K562 (cell line): ENCODE measurements around the gene CDCA4. TPM values are rescaled to one million over a fixed set of nuclear protein-coding genes. Genes with fewer than 3 reads are reported as not detected.

Source experiments
- ARHGAP35 ChIP-seq: fragments of 450-650 bp; IDR thresholded peaks from 2 replicates; pipeline ENCODE4 v1.6.1; 2018; ENCODE audit not compliant: partially characterized antibody
- ARID3B ChIP-seq: fragments of 250-450 bp; sonication (Bioruptor Pico); IDR thresholded peaks from 2 replicates; pipeline ENCODE4 v1.4.0; 2020; ENCODE audit warnings: borderline replicate concordance
- ATF1 ChIP-seq, 2 experiments: fragments of 450-650 bp in 1 of 2; IDR thresholded peaks; 2 replicates each; pipeline ENCODE4 v1.6.1; 2016; ENCODE audit warnings: missing compliant biosample characterization in 1 of 2, missing genetic modification characterization in 1 of 2
- E2F1 ChIP-seq: sonication (generic); formaldehyde crosslinking; IDR thresholded peaks from 2 replicates; pipeline ENCODE4 v1.8.1; 2023; ENCODE audit warnings: mild to moderate bottlenecking, missing genetic modification reagents, moderate library complexity
- E2F8 ChIP-seq: fragments of 450-650 bp; IDR thresholded peaks from 2 replicates; pipeline ENCODE4 v1.7.1; 2018; ENCODE audit warnings: mild to moderate bottlenecking, low read depth; ENCODE audit not compliant: partially characterized antibody
- ELF1 ChIP-seq: fragments of 200-800 bp; sonication (Bioruptor generic); IDR thresholded peaks from 2 replicates; pipeline ENCODE4 v1.6.1; 2016; ENCODE audit warnings: missing genetic modification characterization, missing compliant biosample characterization
- EZH2 ChIP-seq: IDR thresholded peaks from 2 replicates; pipeline ENCODE4 v1.6.1; 2012; ENCODE audit warnings: low read depth, mild to moderate bottlenecking, inconsistent platforms, low read length, borderline replicate concordance
- MAX ChIP-seq: sonication (generic); formaldehyde crosslinking; IDR thresholded peaks from 2 replicates; pipeline ENCODE4 v1.9.0; 2022; ENCODE audit warnings: mild to moderate bottlenecking, missing genetic modification reagents
- MYC ChIP-seq, 2 experiments: fragments of 250-450 bp in 1 of 2; sonication (Bioruptor Pico) in 1 of 2; IDR thresholded peaks; 2 replicates each; pipeline versions ENCODE4 v1.5.1 to v1.6.1; 2012 to 2021; ENCODE audit warnings: low read depth in 2 of 2, borderline replicate concordance in 1 of 2, improper control_type of control experiment in 1 of 2, low read length in 1 of 2, mild to moderate bottlenecking in 1 of 2, moderate library complexity in 1 of 2
- RBM15 ChIP-seq: fragments of 200-400 bp; formaldehyde crosslinking; IDR thresholded peaks from 2 replicates; pipeline ENCODE4 v1.6.1; 2018; ENCODE audit warnings: mild to moderate bottlenecking, low read length, moderate library complexity; ENCODE audit not compliant: insufficient read depth
- RFX1 ChIP-seq: fragments of 450-650 bp; IDR thresholded peaks from 2 replicates; pipeline ENCODE4 v1.6.1; 2016; ENCODE audit warnings: mild to moderate bottlenecking, moderate library complexity
- YBX1 ChIP-seq: fragments of 450-650 bp; IDR thresholded peaks from 2 replicates; pipeline ENCODE4 v1.7.1; 2016; ENCODE audit warnings: mild to moderate bottlenecking
- ZBTB34 ChIP-seq: fragments of 250-450 bp; sonication (Bioruptor Pico); IDR thresholded peaks from 2 replicates; pipeline ENCODE4 v1.8.0; 2021; ENCODE audit warnings: mild to moderate bottlenecking, moderate library complexity
- ZBTB7A ChIP-seq: IDR thresholded peaks from 2 replicates; pipeline ENCODE4 v1.6.1; 2011; ENCODE audit warnings: low read depth, mild to moderate bottlenecking, low read length, moderate library complexity, borderline replicate concordance; ENCODE audit not compliant: control insufficient read depth
- ZNF165 ChIP-seq: fragments of 250-450 bp; sonication (Bioruptor Pico); IDR thresholded peaks from 2 replicates; pipeline ENCODE4 v1.4.0; 2020; ENCODE audit warnings: borderline replicate concordance
- ZNF583 ChIP-seq: fragments of 250-450 bp; sonication (Bioruptor Pico); IDR thresholded peaks from 2 replicates; pipeline ENCODE4 v1.4.0; 2020
- polyA plus RNA-seq, 8 experiments: library from polyadenylated mRNA; depleted of rRNA in 4 of 8; stranded (reverse) in 5 of 8; unstranded in 3 of 8; fragments of >200 nt; fragmentation: Nextera tagmentation in 2 of 8; fragmentation: Illumina TruSeq in 1 of 8; extraction: Ambion mirVana in 2 of 8; extraction: Trizol in 1 of 8; gene quantifications; 2 replicates each; pipeline versions ENCODE4 v1.2.1 to v1.2.3, GENCODE V29; 2011 to 2014; ENCODE audit warnings: inconsistent platforms in 1 of 8, missing spikeins in 1 of 8
- total RNA-seq, 7 experiments: library from RNA; depleted of rRNA in 6 of 7; stranded (reverse); fragments of >200 nt in 6 of 7; fragmentation: Illumina TruSeq in 2 of 7; extraction: Trizol in 2 of 7; gene quantifications; 2 replicates each; pipeline versions ENCODE4 v1.2.1 to v1.2.3, GENCODE V29; 2011 to 2021; ENCODE audit warnings: low replicate concordance in 1 of 7

Gene CDCA4
- total and polyA plus RNA-seq, 9 of the 15 experiments (the other 6 are each of a cell fraction or from before 2014, with no cell fraction given): 6.6 to 44.2 (median 23.0) TPM

- 0 out of 2 replicates have a peak, but pooled peaks have one; percentile 23 for TF ChIP-seq MAX
- no peak for TF ChIP-seq YBX1
- TF ChIP-seq MYC (IDR thresholded peaks at IDR 0.05; ENCODE audit: low read depth, low read length): no peak
- TF ChIP-seq MYC (CRISPR knock-in tag; IDR thresholded peaks at IDR 0.05; ENCODE audit: borderline replicate concordance, low read depth): no peak
- no peak for TF ChIP-seq ZNF583 (CRISPR knock-in tag)
- no peak for TF ChIP-seq ATF1 (CRISPR knock-in tag; IDR thresholded peaks at IDR 0.05)
- TF ChIP-seq ATF1 (tag; IDR thresholded peaks at IDR 0.05): peak; percentile 53
- no peak for TF ChIP-seq ARHGAP35
- TF ChIP-seq E2F1 (CRISPR knock-in tag): no peak
- TF ChIP-seq ZNF165: no peak
- no peak for TF ChIP-seq ELF1 (tag)
- no peak for TF ChIP-seq ARID3B (CRISPR knock-in tag)
- TF ChIP-seq ZBTB34: no peak
- no peak for TF ChIP-seq E2F8
- peak; percentile 92 for TF ChIP-seq RFX1
- no peak for TF ChIP-seq EZH2
- no peak for TF ChIP-seq ZBTB7A
- TF ChIP-seq RBM15: no peak
Observed at GRCh38 chr14:104985675-104986486, 35.0 kb downstream of the CDCA4 start, which contains the start of gene CLBA1 (continued).
